ENCODE results near the gene KEAP1. TPM values are rescaled to one million over a fixed set of nuclear protein-coding genes. Genes with fewer than 3 reads are reported as not detected.
"Not testable (repeated sequence)": the region's sequence is repeated elsewhere in the genome, so short reads cannot be mapped to it uniquely, and the experiment has no call there.

Gene KEAP1
- total RNA-seq, 1 experiment from 2014 or later: 73.0 TPM

DNA sequence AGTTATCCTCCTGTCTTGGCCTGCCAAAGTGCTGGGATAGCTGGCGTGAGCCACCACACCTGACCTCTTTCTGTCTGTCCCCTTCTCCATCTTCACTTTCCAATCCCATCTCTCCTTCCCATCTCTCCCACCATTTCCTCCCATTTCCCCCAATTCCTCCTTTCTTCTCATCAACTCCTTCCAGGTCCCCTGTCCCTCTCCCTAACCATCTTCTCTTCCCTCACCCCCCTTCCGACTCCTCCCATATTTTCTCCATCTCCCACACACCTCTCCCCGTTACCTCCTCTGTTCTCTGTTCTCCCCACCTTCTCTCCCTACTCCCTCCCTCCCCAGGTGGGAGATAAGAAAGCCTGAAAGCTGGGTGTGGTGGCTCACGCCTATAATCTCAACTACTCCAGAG, 40.6 kb downstream of the KEAP1 start:
- Mint-ChIP-seq H3K27me3 (ENCODE audit: insufficient read depth, unreplicated experiment) (no peaks in the 10 kb centered on the region), H3K4me1 (ENCODE audit: low read depth, unreplicated experiment) (no peaks in the 10 kb centered on the region), H3K4me3 (ENCODE audit: unreplicated experiment) (peak overlapping the region; percentile 56), H3K9me3 (ENCODE audit: unreplicated experiment) (no peaks in the 10 kb centered on the region), H3K27ac (ENCODE audit: unreplicated experiment) (no peak overlapping the region), H3K36me3 (ENCODE audit: insufficient read depth, unreplicated experiment) (no peaks in the 10 kb centered on the region)
- H3K9me3 ChIP-seq: no peaks in the 10 kb centered on the region
- intact Hi-C loops (cut with micrococcal nuclease; ENCODE audit: unreplicated experiment): no loop called here
- BruUV-seq (replicated peaks): no TSS peak
- H3K36me3 ChIP-seq (ENCODE audit: control insufficient read depth, insufficient read depth, low read length): no peaks in the 10 kb centered on the region
- DNase-seq: no peak
- ChIA-PET POLR2A (no interaction called here), CTCF (no interaction called here)
- no peaks in the 10 kb centered on the region for H3K4me1 ChIP-seq
- H3K27me3 ChIP-seq (replicated peaks; ENCODE audit: control insufficient read depth, insufficient read depth, low read length): no peaks in the 10 kb centered on the region
- no peak for TF ChIP-seq CTCF (IDR thresholded peaks at IDR 0.05; ENCODE audit: insufficient read depth in 1 of 2, low read depth in 1 of 2, low read length in 1 of 2, severe bottlenecking in 1 of 2, unreplicated experiment in 1 of 2)
- no peak overlapping the region for H3K4me3 ChIP-seq (ENCODE audit: low read depth, low read length)

- CTCF ChIA-PET; H3K36me3 ChIP-seq (ENCODE audit: control insufficient read depth, insufficient read depth, low read length); H3K36me3 Mint-ChIP-seq (ENCODE audit: insufficient read depth, unreplicated experiment); DNase-seq; H3K9me3 Mint-ChIP-seq (ENCODE audit: unreplicated experiment); BruUV-seq (replicated peaks); POLR2A ChIA-PET; H3K27me3 ChIP-seq (replicated peaks; ENCODE audit: control insufficient read depth, insufficient read depth, low read length); intact Hi-C loops (cut with micrococcal nuclease; ENCODE audit: unreplicated experiment); H3K9me3 ChIP-seq; H3K4me1 Mint-ChIP-seq (ENCODE audit: low read depth, unreplicated experiment); H3K27me3 Mint-ChIP-seq (ENCODE audit: insufficient read depth, unreplicated experiment); H3K27ac Mint-ChIP-seq (ENCODE audit: unreplicated experiment); H3K4me3 ChIP-seq (ENCODE audit: low read depth, low read length); H3K4me1 ChIP-seq: not testable (repeated sequence)
- H3K4me3 Mint-ChIP-seq (ENCODE audit: unreplicated experiment): peak overlapping the region; percentile 56
These were observed 41.1 kb downstream of the KEAP1 start for GRCh38 chr19:10462042-10462441.

- peak; percentile 88 to 94 for DNase-seq
- CTCF ChIA-PET: no interaction called here
- H3K4me1 Mint-ChIP-seq (ENCODE audit: low read depth, unreplicated experiment): no peaks in the 10 kb centered on the region
- H3K27ac Mint-ChIP-seq (ENCODE audit: unreplicated experiment): no peak overlapping the region
- H3K36me3 Mint-ChIP-seq (ENCODE audit: insufficient read depth, unreplicated experiment): no peaks in the 10 kb centered on the region
- no TSS peak for BruUV-seq (replicated peaks)
- intact Hi-C loops (cut with micrococcal nuclease; ENCODE audit: unreplicated experiment): no loop called here
- POLR2A ChIA-PET: interaction anchor here (0.7 kb wide), 1 partner anchor 38 kb away, joined by 10 read pairs; no protein-coding TSS in a partner anchor
- H3K4me3 Mint-ChIP-seq (ENCODE audit: unreplicated experiment): peak overlapping the region; percentile 56
- TF ChIP-seq CTCF (IDR thresholded peaks at IDR 0.05; ENCODE audit: insufficient read depth in 1 of 2, low read depth in 1 of 2, low read length in 1 of 2, severe bottlenecking in 1 of 2, unreplicated experiment in 1 of 2): no peak
- H3K9me3 Mint-ChIP-seq (ENCODE audit: unreplicated experiment): no peaks in the 10 kb centered on the region
- no peaks in the 10 kb centered on the region for H3K36me3 ChIP-seq (ENCODE audit: control insufficient read depth, insufficient read depth, low read length)
- H3K9me3 ChIP-seq: no peaks in the 10 kb centered on the region
- no peaks in the 10 kb centered on the region for H3K27me3 ChIP-seq (replicated peaks; ENCODE audit: control insufficient read depth, insufficient read depth, low read length)
- H3K27me3 Mint-ChIP-seq (ENCODE audit: insufficient read depth, unreplicated experiment): no peaks in the 10 kb centered on the region
- peak overlapping the region; percentile 28 for H3K4me3 ChIP-seq (ENCODE audit: low read depth, low read length)
- H3K4me1 ChIP-seq: no peaks in the 10 kb centered on the region
These were observed 41.9 kb downstream of the KEAP1 start for GRCh38 chr19:10461047-10461949.

Measured in Caco-2 (cell line).